HG03558 (cell line): ENCODE results near the gene SIDT2.

Experiments used
- ATAC-seq: cut with Tn5 transposase; IDR thresholded peaks from one replicate; pipeline ENCODE4 v1.9.1; 2021; ENCODE audit warnings: moderate number of reproducible peaks; ENCODE audit not compliant: unreplicated experiment; ENCODE audit errors: extremely low read depth

SIDT2 gene

GRCh38 chr11:117187799-117188481 lies 9.4 kb downstream of the SIDT2 start:
- no peak for ATAC-seq

GRCh38 chr11:117188620-117189081 lies 10.1 kb downstream of the SIDT2 start:
- no peak for ATAC-seq

- no peak for ATAC-seq
Measured at GRCh38 chr11:117189191-117189940, 10.8 kb downstream of the SIDT2 start.

DNA sequence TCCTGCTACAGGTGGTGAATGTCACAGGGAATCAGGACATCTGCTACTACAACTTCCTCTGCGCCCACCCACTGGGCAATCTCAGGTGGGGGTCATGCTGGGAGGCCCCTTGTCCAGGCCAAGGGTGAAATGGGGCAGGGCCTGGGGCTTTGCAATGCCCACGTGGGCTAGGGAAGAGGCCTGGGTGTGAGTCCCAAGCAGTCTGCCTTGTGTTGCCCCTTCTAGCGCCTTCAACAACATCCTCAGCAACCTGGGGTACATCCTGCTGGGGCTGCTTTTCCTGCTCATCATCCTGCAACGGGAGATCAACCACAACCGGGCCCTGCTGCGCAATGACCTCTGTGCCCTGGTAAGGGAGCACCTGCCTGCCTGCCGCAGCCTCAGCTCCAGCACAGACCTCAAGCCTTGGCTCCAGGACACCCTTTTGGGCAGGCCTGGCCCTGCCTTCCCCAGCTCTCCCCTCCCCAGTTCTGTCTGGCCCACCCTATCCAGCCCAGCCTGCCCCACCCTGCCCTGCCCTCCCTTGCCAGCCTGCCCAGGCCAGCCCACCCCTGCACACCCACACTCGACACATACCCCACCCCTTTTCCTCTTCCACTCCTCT lies 11.5 kb downstream of the SIDT2 start:
- no peak for ATAC-seq

DNA sequence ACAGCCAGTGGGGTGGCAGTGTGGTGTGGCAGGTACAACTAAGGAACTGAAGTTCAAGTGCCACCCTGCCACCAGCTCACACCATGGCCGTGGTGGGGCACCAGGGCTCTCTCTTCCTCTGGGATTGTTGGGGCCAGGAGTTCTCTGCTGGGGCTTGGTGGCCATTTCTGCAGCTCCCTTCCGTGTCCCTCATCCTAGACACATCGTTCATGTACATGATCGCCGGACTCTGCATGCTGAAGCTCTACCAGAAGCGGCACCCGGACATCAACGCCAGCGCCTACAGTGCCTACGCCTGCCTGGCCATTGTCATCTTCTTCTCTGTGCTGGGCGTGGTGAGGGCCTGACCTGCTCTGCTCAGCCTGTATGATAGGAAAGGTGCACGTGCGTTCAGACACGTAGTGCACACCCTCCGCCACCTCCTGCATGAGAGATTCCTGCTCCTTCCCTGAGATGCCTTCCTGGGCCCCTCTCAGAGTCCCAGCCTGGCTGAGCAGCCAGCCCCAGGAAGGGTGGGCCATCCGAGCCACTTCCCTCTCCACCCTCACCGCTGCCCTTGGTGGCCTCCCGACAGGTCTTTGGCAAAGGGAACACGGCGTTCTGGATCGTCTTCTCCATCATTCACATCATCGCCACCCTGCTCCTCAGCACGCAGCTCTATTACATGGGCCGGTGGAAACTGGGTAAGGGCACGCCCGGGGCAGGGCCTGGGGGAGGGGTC lies 13.3 kb downstream of the SIDT2 start:
- ATAC-seq = no peak

DNA sequence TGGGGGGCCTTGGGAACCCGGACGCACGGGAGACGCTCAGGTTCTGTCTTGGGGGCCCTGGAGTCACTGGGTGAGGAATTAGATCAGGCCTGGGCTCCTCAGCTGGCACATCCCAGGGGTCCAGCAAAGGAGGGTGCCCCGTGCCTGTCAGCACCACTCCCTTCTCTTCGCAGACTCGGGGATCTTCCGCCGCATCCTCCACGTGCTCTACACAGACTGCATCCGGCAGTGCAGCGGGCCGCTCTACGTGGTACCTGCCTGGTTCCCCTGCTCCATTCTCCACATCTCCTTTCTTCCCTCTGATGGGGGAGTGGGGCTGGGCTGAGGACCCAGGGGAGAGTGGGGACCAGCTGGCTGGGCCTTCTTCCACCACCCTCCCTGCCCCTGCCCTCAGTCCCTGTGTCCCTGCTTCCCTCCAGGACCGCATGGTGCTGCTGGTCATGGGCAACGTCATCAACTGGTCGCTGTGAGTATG lies 13.9 kb downstream of the SIDT2 start:
- ATAC-seq = no peak

DNA sequence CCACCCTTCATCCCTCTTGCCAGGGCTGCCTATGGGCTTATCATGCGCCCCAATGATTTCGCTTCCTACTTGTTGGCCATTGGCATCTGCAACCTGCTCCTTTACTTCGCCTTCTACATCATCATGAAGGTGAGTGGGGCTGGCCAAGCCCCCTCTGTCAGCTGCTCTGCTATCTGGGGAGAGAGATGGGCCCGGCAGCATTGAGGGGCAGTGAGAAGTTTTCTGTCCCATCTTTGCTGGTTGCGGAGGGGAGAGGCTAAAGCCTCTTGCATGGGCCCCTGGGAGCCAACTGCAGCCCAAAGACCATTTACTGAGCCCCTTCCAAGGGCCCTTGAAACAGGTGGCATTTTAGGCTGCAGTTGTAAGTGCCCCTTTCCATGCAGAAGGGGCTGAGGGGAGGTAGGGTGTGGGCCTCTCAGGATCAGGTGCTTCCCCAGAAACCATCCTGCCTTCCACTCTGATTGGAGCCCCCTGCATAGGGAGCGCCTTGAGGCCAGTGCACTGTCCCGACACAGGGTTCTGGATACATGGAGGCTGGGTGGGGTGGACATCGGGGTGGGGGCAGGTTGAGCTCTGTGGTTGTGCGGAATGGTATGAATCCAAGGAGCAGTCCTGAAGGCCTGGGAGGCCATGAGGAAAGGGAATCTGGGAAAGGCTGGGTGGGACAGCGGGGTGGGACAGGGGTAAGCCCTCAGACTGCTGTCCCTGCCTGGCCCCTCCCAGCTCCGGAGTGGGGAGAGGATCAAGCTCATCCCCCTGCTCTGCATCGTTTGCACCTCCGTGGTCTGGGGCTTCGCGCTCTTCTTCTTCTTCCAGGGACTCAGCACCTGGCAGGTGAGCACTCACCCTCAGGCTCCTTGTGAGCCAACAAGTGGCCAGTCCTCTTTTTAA lies 14.8 kb downstream of the SIDT2 start:
- no peak for ATAC-seq

DNA sequence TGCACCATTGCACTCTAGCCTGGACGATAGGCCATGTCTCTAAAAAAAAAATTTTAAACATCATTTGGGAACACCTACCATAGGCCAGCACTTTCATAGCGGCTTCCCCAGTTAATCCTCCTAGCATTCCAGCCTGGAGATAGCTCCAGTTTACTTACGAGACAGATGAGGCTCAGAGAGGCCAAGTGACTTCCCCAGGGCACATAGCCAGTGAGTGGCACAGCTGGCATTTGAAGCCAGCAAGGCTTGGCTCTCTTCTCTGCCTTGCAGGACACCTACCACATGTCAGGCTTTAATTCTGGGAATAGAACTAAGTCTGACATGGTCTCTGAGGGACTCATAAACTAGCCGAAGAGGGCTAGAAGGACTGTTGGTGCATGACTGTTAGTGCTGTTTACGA lies 15.7 kb downstream of the SIDT2 start:
- no peak for ATAC-seq

DNA sequence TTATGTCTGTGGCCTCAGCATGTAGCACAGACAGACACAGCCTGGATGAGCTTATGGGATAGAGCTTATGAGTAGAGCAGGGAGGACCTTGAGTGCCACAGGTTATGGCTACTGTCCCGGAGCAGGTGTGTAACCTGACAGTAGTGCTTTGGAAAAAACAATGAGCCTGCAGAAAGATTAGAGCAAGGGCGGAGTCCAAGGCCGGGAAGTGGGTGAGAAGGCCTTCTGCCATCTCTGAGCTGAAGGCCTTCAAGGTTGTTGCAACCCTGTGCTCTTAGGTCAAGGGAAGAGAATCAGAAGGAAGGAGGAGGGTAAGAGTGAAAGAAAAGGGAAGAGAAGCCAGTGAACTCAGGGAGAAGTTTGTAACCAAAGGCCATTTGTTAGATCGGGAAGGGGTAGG lies 16.7 kb downstream of the SIDT2 start:
- ATAC-seq = no peak

DNA sequence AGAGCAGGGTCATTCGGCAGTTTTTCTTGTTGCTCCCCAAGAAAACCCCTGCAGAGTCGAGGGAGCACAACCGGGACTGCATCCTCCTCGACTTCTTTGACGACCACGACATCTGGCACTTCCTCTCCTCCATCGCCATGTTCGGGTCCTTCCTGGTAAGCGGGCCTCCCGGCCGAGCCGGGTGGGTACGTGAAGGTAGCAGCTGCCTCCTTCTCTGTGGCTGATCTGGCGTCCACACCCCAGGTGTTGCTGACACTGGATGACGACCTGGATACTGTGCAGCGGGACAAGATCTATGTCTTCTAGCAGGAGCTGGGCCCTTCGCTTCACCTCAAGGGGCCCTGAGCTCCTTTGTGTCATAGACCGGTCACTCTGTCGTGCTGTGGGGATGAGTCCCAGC lies 17.2 kb downstream of the SIDT2 start:
- ATAC-seq = no peak

DNA sequence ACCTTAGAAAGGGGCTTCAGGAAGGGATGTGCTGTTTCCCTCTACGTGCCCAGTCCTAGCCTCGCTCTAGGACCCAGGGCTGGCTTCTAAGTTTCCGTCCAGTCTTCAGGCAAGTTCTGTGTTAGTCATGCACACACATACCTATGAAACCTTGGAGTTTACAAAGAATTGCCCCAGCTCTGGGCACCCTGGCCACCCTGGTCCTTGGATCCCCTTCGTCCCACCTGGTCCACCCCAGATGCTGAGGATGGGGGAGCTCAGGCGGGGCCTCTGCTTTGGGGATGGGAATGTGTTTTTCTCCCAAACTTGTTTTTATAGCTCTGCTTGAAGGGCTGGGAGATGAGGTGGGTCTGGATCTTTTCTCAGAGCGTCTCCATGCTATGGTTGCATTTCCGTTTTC lies 18.5 kb downstream of the SIDT2 start:
- no peak for ATAC-seq

DNA sequence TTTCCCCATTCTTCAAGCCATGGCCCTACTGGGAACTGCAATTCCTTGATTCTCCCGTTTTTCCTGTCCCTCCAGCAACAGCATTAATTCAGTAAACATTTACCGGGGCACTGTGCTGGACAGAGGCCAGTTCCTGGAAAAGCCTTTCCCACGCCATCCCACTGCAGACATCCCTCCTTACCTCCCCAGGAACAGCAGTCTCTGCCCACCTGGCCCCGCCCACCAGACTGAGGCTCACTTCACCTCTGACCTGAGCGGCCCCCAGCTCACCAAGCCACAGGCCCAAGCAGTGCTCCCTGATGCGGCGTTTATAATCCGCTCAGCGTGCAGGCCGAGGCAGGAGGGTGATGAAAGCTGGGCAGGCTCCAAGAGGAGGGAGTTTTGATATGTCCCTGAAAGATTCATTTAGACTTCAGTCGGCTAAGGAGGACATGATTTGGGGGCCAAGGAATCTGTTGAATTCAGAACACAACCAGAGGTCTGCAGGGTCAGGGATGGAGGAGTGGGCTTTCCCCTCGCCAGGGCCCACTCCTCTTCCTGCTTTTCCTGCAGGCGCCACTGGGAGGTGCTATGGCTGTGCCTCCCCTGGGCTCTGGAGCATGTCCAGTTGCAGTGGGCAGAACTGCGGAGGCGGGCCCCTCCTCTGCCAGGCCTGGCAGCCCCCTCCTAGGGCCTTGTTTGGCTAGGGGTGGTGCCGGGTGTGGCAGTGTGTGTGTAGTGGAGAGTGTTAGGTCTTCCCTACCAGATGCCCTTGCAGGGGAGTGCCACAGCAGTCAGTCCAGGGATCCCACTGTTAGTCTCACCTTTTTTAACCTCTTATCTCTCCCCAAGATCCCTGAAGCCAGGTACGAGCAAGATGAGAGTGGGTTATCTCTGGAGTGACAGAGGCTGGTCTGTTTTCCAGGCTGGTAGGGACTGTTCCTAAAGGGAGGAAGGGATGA lies 19.2 kb downstream of the SIDT2 start:
- ATAC-seq = no peak

- no peak for ATAC-seq
Measured at GRCh38 chr11:117198613-117199012, 20.1 kb downstream of the SIDT2 start.

GRCh38 chr11:117199053-117199915 lies 20.7 kb downstream of the SIDT2 start, which contains the start of gene TAGLN:
Gene TAGLN, plus strand, starts transcription at chr11:117199370. Its CDS starts 3,644 bp downstream, at chr11:117203014.
- ATAC-seq = no peak

- no peak for ATAC-seq
Measured at GRCh38 chr11:117199916-117200812, 21.6 kb downstream of the SIDT2 start.

DNA sequence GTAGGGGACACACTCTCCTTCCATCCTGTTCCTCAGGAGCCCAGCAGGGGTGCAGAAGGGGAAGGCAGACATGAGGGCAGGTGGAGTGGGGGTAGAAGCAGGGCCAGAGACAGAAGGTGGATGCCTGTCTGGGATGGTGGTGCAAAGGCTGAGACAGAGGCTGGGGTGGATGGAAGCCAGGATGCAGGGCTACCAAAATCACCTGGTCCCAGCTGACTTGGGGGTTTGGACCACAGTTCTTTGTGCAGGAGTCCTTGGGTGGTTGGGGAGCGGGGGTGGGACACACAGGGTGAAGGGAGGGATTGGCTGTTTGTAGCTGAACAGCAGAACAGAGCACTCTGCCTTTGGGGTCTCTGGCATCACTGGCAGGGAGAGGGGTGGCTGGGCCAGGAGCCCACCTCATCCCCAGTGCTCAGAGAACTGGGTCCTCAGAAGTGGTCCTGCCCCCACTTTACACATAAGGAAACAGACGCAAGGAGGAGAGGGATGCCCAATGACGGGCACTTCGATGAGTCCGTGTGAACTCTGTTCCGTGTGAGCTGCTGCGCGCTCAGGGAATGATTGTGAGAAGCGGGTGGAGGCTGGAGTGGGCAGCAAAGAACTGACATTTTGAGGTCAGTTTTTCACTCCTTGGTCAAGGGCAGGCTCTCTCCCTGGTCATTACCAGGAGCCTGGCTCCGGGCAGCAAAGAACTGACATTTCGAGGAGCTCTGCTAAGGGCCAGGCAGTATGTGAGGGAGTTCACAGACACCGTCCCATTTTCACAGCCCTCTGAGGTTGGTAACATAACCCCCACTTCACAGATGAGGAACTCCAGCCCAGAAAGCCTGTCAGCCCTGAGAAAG lies 22.5 kb downstream of the SIDT2 start:
- ATAC-seq = no peak
